Renal cortex interstitium (tissue), 11 donors: Measurements from ENCODE around the gene CDCA8. TPM values are rescaled to one million over a fixed set of nuclear protein-coding genes. Genes with fewer than 3 reads are reported as not detected.

Source experiments
- DNase-seq, 11 donors: peaks; one replicate each; pipeline ENCODE4 v3.0.0-alpha.2; 2013; ENCODE audit warnings: low read depth in 9 of 11, low spot score in 4 of 11; ENCODE audit errors: extremely low read depth in 1 of 11
- polyA plus RNA-seq, 3 donors: library from polyadenylated mRNA; unstranded; fragments of 120-200 nt; gene quantifications; one replicate each; pipeline ENCODE4 v1.2.1, GENCODE V29; 2013; ENCODE audit not compliant: insufficient read length in 3 of 3

The CDCA8 gene
- polyA plus RNA-seq, 3 donors, result 12.5 to 21.8 (median 21.3) TPM

DNA sequence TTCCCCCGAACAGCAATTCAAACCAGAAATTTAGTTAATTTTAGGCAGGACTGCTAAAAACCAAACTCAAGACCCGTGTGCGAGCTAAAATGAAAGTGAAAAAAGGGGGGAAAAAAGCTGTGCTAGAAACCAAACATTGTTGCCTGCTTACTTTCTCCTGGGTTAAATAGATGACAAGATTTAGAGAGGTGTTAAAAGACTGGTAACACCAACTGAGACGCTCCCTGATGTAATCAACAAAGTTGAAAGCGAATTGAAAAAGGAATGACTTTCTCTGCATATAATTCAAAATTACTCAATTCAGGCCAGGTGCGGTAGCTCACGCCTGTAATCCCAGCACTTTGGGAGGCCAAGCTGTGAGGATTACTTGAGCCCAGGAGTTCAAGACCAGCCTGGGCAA lies 6.8 kb downstream of the CDCA8 start:
- DNase-seq, result no peak

DNA sequence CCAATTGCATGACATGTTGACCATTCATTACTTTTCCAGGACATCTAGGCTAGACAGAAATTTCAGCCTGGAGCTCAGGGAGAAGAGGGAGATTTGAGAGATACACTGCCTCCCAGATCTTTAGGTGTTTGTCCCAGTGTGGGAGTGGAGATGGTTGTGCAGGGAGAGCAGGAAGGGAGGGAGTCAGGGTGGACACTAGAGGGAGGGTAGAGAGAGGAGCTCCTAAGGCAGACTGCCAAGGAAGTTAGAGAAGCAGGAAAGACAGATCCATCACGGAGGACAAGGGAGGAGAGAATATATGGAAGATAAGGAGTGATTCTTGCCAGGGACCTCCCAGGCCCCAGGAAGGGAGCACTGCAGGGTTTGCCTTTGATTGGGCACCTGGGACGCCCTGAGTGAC lies 8.7 kb downstream of the CDCA8 start:
- no peak for DNase-seq

DNA sequence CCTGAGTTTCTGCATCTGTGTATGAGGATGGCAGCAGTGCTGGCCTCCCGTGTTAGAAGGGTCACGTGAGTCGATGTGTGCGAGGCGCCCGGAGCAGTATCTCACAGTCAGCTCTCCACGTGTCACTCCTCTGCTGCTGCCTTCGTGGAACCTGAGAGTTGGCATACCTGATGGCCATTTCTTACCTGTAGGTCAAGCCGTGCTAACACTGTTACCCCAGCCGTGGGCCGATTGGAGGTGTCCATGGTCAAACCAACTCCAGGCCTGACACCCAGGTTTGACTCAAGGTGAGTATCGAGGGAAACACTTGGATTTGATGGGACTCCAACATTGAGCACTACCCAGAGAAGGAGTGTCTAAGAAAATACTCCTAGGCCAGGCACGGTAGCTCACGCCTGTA lies 10.7 kb downstream of the CDCA8 start:
- no peak for DNase-seq

DNA sequence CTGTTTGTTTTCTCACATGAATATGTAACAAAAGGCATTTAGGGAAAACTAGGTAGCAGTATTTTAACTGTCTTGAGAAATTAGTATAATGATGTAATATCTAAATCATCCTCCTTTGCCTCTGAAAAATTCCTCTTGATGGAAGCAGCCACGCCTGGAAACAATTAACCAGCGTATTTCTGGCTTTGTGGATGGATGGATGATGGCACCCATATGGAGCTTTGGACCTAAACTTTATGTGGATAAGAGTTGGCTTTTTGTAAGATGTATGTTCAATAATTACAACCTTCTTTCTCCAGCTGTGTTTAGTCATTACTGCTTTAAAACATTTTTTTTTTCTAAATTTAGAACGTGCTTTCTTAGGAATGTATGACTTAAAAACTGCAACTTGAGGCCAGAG lies 12.7 kb downstream of the CDCA8 start:
- peak in 3 of 11 donors; percentile 18 to 37 (median 26) for DNase-seq

DNA sequence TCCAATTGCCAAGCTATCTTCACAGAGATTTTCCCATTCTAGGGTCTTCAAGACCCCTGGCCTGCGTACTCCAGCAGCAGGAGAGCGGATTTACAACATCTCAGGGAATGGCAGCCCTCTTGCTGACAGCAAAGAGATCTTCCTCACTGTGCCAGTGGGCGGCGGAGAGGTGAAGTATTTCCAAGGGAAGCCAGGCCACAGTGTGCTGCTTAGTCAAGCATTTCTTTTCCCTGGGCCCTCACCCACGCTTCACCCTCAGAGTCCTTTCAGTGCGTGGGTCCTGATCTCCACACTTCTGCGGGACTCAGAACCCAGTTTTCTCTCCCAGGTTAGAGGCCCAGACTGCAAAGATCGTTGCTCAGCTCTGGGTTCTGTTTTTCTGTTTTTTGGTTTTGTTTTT lies 13.1 kb downstream of the CDCA8 start:
- no peak for DNase-seq

DNA sequence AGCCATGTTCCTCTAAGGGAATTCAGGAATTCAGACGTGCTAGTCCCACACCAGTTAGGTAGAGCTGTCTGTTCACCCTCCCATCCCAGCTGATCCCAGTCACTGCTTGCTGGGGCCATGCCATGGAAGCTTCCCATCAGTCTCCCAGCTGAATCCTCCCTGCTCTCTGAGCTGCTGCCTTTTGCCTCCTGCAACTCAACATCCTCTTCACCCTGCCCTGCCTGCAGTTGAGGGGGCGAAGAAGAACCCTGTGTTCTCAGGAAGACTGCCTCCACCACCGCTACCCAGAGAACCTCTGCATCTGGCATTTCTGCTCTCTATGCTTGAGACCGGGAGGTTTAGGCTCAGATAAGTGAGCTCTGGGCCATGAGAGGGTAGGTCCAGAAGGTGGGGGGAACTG lies 16.2 kb downstream of the CDCA8 start:
- no peak for DNase-seq

DNA sequence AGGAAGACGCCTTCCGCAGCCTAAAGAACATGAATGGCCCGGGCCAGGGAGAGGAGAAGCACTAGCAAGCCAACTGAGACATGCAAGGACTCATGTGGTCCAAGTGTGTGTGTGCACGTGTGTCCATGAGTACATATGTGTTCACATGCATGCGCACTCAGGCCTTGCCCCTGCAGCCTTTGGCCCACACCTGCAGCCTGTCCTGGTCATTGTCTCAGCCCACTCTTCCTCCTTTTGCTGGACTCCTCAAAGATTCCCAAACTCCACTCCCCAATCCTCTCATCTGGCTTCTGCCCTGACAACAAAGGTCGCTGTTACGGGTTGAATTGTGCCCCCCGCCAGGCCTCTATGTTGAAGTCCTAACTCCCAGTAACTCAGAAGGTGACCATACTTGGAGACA lies 21.9 kb downstream of the CDCA8 start:
- no peak for DNase-seq

DNA sequence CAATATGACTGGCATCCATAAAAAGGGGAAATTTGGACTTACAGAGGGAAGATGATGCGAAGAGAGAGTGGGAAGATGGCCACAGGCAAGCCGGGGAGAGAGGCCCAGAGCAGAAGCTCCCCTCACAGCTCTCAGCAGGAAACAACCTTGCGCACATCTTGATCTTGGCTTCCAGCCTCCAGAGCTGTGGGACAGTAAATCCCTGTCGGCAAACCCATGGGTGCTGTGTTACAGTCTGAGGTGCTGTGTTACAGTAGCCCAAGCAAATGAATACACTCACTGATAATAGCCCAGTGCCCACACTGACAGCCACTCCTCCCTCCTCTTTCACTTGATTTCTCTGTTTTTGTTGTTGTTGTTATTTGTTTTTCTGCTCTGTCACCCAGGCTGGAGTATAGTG lies 22.4 kb downstream of the CDCA8 start:
- no peak for DNase-seq

DNA sequence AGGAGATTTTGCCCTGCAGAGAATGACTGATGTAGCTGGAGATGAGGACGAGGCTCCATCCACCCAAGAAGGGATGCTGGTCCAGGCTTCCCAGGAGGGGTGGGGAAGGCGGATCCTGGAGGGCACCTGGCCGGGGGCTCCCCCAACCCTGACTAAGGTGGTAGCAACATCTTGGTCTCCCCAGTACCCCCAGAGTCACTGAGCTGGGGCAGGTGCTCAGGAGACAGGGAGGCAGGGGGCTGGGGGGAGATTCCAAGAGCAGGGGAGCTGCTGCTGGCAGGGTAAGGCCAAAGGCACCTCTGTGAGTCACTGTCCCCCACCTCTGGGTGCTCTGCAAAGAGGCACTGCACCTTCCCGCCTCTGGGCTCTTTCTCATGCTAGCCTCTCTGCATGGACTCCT lies 24.0 kb downstream of the CDCA8 start:
- no peak for DNase-seq

DNA sequence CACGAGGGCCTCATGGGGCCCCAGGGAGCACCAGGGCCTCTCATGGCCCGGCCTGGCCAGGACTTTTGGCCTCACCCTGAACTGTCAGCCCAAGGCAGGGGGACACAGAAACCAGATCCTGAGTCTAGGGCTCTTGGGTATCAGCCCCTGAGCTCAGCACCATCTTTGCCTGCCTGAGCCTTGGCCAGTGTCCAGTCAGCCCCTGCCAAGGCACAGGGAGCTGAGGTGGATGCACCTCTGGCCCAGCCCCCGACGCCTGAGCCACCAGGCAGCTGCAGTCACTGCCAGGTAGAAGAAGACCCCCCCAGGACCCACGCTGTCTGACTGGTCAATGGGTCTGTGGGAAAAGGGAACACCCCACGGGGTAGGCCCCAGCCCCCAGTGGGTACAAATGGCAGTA lies 25.3 kb downstream of the CDCA8 start:
- DNase-seq, result no peak

DNA sequence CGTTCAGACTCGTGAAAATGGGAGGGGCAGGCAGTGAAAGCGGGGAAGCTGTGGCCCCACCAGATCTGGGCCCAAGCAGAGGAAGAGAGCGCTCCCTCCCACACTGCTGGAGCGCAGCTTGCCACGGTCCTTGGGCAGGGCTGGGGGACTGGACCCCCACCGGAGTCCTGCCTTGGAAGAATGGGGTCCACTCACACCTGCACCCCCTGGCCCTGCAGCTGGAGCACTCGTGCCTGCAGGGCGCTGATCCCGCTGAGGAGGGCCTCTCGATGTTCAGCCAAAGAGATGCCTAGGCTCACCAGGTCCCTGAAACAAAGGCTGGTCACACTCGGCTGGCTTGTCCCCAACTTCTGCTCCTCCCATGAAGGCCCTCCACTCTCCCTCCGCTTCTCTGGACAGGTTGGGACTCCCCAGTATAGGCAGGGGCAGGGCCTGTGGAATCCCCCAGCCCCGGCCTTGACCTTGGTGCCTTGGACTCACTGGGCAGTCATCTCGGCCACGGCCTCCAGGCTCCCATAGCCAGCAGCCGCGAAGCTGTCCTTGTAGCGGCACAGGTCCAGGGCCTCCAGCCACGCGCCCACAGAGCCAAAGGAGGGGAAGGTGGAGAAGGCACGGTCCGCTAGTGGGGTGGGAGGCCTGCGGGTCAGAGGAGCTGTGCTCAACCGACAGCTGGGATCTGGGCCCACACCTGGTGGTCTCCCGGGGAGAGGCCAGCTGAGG lies 26.0 kb downstream of the CDCA8 start:
- DNase-seq, result no peak

DNA sequence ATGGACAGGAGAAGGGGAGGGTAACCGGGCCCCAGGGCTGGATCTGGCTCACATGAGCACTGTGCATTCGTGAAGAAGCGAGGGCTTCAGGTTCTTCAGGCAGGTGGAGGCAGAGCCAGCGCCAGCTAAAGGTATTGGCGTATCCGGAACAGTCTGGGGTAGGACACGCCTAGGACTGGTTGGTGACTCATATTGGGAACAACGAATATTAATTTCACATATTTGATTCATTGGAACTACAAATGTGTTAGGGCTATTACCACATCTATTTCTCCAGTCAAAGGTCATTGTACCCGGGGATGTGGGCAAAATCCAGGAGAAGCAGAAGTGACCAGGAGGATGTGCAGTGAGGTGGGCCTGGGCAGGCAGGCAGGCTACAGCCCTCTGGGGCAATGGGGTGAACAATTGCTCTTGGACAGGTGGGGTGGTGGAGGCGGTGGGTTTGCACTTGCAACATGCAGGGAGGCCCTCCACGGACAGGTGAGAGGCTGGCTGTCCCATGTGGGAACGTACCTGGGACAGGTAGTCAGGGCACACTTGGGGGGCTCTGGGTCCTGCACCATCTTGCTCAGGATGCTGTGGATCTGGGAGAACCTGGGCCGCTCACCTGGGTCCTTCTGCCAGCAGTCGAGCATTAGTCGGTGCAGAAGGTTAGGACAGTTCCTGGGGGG lies 26.7 kb downstream of the CDCA8 start:
- no peak for DNase-seq

DNA sequence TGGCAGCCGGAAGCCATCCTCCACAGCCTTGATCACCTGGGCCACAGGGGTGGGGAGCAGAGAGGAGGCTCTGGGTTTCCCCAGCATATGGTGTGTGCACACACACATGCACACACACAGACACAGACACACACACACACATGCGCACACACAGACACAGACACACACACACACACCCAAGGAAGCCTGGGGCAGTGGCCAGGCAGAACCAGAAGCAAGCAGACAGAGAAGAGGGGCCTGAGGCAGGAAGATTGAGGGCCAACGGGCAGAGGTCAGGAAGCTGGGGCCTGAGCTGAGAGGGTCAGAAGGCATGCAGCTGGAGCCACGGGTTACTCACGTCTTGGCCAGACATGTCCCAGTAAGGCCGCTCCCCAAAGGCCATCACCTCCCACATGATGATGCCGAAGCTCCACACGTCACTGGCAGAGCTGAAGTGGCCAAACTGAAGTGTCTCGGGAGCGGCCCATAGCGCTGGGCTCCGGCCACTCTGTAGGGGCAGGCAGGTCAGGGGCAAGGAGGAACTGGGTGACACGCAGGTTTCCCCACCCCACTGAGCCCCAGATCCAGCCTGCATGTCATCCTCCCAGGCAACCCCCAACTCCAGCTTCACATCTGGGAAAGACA lies 27.4 kb downstream of the CDCA8 start:
- DNase-seq, result no peak

DNA sequence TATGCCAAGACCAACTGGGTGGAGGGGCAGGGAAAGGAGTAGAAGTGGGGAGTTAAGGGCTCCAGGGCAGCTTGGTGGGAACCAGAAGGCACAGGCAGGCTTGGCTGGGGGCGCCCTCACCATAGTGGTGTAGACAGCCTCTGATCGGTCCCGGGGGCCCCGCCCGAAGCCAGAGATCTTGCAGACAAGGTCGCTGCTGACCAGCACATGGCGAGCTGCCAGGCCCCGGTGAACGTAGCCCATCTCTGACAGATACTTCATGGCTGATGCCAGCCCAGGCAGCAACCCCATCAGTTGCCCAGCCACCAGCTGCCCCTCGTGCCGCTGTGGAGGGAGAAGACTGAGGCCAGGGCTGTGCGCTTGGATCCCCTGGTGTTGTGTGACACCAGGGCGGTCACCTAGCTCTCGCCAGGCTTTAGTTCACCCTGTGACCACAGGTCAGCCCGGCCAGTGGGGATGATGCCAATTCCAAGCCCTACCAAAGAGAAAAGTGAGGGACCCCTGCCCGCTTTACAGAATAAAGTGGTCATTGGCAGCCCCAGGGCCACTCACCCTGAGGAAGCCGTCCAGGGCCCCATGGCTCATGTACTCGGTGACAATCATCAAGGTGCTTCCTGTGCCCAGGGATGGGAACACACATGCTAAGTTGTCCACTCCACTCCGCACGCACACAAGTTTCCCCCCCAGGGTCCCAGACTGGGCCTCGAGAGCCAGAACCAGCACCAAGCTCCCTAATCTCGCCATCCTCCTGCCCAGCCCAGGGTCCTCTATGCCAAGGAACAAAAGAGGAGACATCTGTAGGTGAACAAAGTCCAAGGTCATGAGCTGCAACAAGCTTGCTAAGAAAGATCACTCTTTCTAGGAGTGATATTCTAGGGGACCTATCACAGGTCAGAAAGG lies 28.2 kb downstream of the CDCA8 start:
- no peak for DNase-seq

DNA sequence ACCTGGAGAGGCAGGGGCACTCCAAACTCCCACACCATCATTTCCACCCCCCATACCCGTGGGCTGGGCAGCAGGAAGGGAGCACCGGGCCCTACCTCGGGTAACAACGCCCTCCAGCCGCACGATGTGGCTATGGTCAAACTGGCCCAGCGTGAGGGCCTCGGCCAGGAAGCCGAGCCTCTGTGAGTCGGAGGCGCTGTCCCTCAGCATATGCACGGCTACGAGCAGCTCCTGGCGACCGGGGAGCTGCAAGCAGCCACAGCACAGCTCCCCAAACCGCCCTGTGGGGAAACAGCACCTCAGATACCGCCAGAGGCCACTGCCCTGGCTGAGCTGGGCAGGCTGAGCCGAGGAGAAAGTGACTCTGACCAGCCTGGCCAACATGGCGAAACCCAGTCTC lies 29.2 kb downstream of the CDCA8 start:
- DNase-seq, result no peak

DNA sequence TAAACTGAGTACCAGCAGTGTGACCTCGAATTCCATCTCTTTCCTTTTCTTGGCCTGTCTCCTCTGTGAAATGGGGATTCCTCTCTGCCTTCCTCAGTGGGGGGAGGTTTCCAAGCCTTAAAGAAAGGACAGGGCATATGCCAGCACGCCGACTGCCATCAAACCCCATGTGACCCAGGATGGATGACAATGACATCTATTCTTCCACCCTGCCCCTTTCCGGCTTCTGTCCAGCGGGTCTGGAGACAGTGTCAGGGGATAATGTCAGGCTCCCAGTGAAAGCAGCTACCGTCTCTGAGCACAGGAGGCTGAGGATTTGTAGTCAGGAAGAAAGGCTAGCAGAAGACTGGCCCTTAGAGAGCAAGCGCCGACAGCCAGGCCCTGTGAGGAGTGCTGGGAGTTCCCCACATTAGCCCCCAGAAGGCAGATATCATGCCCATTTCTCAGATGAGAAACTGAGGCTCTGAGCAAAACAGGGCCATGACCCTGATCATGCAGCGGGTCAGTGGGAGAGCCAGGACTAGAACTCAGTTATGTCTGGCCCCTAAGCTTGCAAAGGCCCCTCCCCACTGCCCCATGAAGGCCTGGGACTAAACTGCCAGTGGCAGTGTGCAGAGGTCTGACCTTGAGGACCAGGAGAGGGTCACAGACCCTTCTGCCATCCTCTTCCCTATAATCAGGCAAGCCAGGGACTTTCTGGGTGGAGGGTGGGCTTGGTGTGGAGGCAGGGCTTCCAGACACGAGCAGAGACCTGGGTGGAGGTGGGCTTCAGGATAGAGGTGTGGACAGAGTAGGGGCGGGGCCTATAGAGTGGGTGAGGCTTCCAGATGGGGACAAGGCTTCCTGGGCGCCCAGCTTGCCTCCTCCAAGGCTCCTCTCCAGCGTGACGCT lies 30.1 kb downstream of the CDCA8 start:
- DNase-seq, result no peak

DNA sequence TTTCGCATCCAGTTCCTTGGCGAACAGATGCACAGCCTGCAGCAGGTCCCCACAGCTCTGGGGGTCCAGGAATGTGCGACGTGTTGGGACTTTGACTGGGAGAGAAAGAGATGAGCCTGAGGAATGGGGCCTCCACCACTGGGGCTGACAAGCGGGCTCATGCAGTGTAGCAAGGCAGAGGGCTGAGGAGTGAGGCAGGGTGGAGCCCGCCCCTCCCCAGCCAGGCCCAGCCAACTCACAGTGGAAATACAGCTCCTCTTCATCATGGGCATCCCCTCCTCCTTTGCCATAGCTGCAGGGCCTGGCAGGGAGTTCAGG lies 30.7 kb downstream of the CDCA8 start:
- no peak for DNase-seq

DNA sequence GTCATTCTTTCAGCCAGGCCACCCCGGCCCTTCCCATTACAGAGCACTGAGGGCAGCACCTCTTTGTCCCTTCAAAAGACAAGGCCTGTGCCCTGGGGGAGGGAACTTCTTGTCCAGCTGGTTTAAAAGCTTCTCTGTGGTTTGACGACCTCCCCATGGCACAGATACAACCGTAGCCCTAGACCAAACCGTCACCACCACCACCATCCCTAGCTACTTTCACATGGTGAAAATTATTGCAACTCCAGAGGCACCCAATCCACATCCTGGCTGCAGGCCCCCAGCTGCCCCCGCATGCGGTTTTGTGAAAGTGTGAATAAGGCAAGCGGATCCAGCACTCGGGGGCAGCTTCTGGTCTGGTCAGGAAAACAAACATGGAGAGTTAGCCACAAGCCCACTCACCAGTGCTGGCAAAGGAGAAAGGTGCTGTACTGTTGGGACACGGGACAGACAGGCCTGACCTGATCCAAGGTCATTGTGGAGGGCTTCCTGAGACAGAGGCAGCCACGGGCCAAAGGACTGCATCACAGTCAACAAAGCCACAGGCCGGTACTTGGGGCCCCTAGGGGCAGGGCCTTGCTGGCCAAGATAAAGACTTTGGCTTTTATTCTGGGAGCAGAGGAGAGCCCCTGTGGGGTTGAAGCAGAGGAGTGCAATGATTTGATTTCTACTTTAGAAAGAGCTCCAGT lies 31.2 kb downstream of the CDCA8 start:
- DNase-seq, result no peak
